ENCODE data around the gene TAS2R3.
"Not testable (repeated sequence)": the region's sequence is repeated elsewhere in the genome, so short reads cannot be mapped to it uniquely, and the experiment has no call there.

The TAS2R3 gene, protein sequence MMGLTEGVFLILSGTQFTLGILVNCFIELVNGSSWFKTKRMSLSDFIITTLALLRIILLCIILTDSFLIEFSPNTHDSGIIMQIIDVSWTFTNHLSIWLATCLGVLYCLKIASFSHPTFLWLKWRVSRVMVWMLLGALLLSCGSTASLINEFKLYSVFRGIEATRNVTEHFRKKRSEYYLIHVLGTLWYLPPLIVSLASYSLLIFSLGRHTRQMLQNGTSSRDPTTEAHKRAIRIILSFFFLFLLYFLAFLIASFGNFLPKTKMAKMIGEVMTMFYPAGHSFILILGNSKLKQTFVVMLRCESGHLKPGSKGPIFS

GRCh38 chr7:141763797-141764196 is at the start of gene TAS2R3:
Gene TAS2R3 (plus strand): TSS chr7:141764097. CDS start chr7:141764159, 62 bp downstream.
- no peak for DNase-seq

DNA sequence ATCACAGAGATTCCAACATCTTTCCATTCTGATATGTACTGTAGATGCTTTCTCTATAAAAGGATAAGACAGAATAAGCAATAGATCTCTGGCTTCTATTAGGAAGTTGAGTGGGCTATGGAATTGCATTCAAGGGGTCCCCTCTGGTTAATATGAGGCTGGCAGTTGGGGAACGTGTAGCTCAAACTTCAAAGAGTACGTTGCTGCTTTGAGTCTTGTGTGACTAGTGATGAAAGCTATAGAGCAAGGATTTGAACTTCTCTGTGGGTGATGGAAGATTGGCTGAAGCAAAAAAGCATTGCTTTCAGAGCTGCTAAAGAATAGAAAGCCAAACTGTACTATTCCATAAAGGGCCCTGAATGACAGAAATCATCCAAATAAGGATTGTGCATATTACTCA is 49.3 kb upstream of the TAS2R3 start:
- no peak for DNase-seq

DNA sequence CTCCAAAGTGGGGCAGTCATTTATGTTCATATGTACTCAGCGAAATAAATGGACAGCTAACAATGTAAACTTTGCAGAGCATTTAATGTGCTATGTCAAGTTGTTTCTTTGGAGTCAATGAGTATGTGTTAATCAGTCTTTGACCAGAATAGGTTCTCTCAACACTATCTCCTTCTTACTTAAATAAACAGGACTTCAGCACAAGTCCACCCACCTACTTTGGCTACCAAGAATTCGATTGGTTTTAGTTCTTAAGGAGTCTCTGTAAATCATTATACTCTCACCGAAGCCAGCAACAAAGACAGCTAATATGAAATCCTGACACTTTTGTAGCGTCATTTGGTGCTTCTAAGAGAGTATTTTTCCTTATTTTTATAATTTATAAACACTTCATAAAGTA is 48.9 kb upstream of the TAS2R3 start:
- DNase-seq, result no peak

GRCh38 chr7:141715794-141716689 is 47.9 kb upstream of the TAS2R3 start:
- DNase-seq, result no peak

GRCh38 chr7:141717450-141717849 is 46.4 kb upstream of the TAS2R3 start:
- DNase-seq, result no peak

DNA sequence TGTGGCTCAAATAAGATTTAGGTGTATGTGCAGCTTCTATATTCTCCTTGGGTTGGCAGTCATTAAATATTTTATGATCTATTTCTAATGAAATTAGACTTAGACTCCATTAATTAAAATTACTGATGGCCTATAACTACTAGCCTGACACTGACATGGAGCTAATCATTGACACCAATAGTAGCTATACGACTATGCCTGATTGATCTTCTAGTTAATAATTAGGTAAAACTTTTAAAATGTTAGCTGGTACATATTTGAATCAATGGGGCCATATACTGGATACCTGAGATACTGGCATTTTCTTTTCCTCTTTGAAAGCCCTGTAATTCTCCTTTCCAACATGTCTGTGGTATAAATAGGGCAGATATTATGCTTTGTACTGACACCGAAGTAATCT is 41.4 kb upstream of the TAS2R3 start:
- no peak for DNase-seq

GRCh38 chr7:141729020-141729419 is 34.9 kb upstream of the TAS2R3 start:
- no peak for DNase-seq

- no peak for DNase-seq
Measured at GRCh38 chr7:141731476-141732149, 32.3 kb upstream of the TAS2R3 start.

- DNase-seq, result peak; percentile 59
Measured at GRCh38 chr7:141737118-141737835, 26.6 kb upstream of the TAS2R3 start.

GRCh38 chr7:141737836-141738591 is 25.9 kb upstream of the TAS2R3 start, which contains the start of gene SSBP1:
Gene SSBP1 (plus strand): TSS chr7:141738358. CDS start chr7:141739167, 809 bp downstream.
- DNase-seq, result peak; percentile 98

GRCh38 chr7:141738592-141739013 is 25.3 kb upstream of the TAS2R3 start:
- no peak for DNase-seq

GRCh38 chr7:141739250-141739649 is 24.6 kb upstream of the TAS2R3 start:
- DNase-seq, result no peak

- no peak for DNase-seq
Measured at GRCh38 chr7:141742229-141742628, 21.7 kb upstream of the TAS2R3 start.

DNA sequence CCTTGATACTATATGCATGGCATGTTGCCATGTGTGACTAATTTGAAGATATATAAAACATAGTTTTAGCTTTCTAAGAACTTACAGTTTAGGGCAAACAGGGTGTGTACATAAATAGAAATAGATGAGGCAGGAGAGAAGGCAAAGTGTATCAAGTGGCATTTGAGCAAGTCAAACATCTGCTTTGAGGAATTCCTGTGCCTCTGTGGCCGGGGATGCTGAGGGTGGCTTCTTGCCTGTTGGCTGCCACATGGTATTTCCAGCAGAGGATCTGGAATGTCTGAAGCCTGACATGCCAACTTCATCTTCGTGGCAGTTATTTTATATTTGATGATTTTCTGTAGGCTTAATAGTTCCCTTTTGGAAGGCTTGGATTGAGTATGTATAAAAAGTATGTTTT is 19.8 kb upstream of the TAS2R3 start:
- no peak for DNase-seq

GRCh38 chr7:141748396-141748795 is 15.5 kb upstream of the TAS2R3 start:
- no peak for DNase-seq

GRCh38 chr7:141751904-141752303 is 12.0 kb upstream of the TAS2R3 start:
- DNase-seq, result peak; percentile 21

- peak; percentile 30 for DNase-seq
Measured at GRCh38 chr7:141752634-141753033, 11.3 kb upstream of the TAS2R3 start.

GRCh38 chr7:141754939-141755338 is 9.0 kb upstream of the TAS2R3 start:
- DNase-seq, result peak; percentile 80

DNA sequence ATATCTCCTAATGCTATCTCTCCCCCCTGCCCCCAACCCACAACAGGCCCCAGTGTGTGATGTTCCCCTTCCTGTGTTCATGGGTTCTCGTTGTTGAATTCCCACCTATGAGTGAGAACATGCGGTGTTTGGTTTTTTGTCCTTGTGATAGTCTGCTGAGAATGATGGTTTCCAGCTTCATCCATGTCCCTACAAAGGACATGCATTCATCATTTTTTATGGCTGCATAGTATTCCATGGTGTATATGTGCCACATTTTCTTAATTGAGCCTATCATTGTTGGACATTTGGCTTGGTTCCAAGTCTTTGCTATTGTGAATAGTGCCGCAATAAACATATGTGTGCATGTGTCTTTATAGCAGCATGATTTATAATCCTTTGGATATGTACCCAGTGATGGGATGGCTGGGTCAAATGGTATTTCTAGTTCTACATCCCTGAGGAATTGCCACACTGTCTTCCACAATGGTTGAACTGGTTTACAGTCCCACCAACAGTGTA is 6.2 kb downstream of the TAS2R3 start:
- DNase-seq, result not testable (repeated sequence)

- DNase-seq, result no peak
Measured at GRCh38 chr7:141776374-141776773, 12.5 kb downstream of the TAS2R3 start, which contains the start of gene TAS2R4. Gene TAS2R4 (plus strand): TSS chr7:141776674. CDS start chr7:141778489, 1,815 bp downstream.
